IMR-90 (cell line): ENCODE data around the gene NPAS2. TPM values are rescaled to one million over a fixed set of nuclear protein-coding genes. Genes with fewer than 3 reads are reported as not detected.

ENCODE experiments used
- ATAC-seq: fragments of 200-7000 bp; cut with Tn5 transposase; 2 replicates; pipeline ENCODE4 v1.9.1; 2020; ENCODE audit warnings: low read depth, mild to moderate bottlenecking, moderate library complexity
- BruUV-seq: library from RNA; stranded (reverse); fragments of 400-500 nt; replicated peaks from 2 replicates; lab custom pipeline; 2021; lab: Mats Ljungman, UMichigan
- CTCF ChIA-PET: fragments of 300-600 bp; formaldehyde crosslinking; extraction: SDS; loops from one replicate; lab custom pipeline; 2021; ENCODE audit warnings: antibody characterized with exemption; lab: Yijun Ruan, JAX
- POLR2A ChIA-PET: fragments of 300-600 bp; sonication (Branson Sonifier 250); formaldehyde crosslinking; loops from one replicate; lab custom pipeline; 2022; ENCODE audit warnings: antibody characterized with exemption; ENCODE audit not compliant: unreplicated experiment; lab: Charles Lee
- DNase-seq: peaks from one replicate; pipeline ENCODE4 v3.0.0; 2013
- H2AFZ ChIP-seq: replicated peaks from 2 replicates; pipeline ENCODE3; 2013; ENCODE audit warnings: low read length, mild to moderate bottlenecking; ENCODE audit not compliant: poor library complexity
- H2AK5ac ChIP-seq: 2 replicates; pipeline ENCODE4 v1.6.1; 2013; ENCODE audit warnings: low read depth, low read length, inconsistent platforms
- H2AK9ac ChIP-seq: replicated peaks from 2 replicates; pipeline ENCODE3; 2013; ENCODE audit warnings: mild to moderate bottlenecking, low read depth, low read length, moderate library complexity; ENCODE audit not compliant: poor library complexity
- H2BK120ac ChIP-seq: 2 replicates; pipeline ENCODE4 v1.6.1; 2013; ENCODE audit warnings: low read depth, low read length, inconsistent platforms
- H2BK15ac ChIP-seq: 3 replicates; pipeline ENCODE4 v1.6.1; 2013; ENCODE audit warnings: low read depth, low read length, inconsistent platforms
- H2BK20ac ChIP-seq: 2 replicates; pipeline ENCODE4 v1.6.1; 2013; ENCODE audit warnings: low read depth, mild to moderate bottlenecking, inconsistent platforms, low read length, moderate library complexity
- H2BK5ac ChIP-seq: 2 replicates; pipeline ENCODE4 v1.6.1; 2013; ENCODE audit warnings: mild to moderate bottlenecking, low read depth, low read length, inconsistent platforms; ENCODE audit not compliant: poor library complexity, severe bottlenecking
- H3K14ac ChIP-seq: replicated peaks from 2 replicates; pipeline ENCODE4 v1.6.1; 2013; ENCODE audit warnings: low read depth, low read length, inconsistent platforms
- H3K18ac ChIP-seq: 2 replicates; pipeline ENCODE4 v1.6.1; 2013; ENCODE audit warnings: low read depth, low read length, control low read depth
- H3K23ac ChIP-seq: 2 replicates; pipeline ENCODE4 v1.6.1; 2013; ENCODE audit warnings: low read depth, low read length, inconsistent platforms
- H3K27ac ChIP-seq: 2 replicates; pipeline ENCODE4 v1.5.1; 2013; ENCODE audit warnings: mild to moderate bottlenecking, control low read depth, low read length; ENCODE audit not compliant: insufficient read depth
- H3K27me3 ChIP-seq: 2 replicates; pipeline ENCODE4 v1.6.1; 2013; ENCODE audit warnings: low read length; ENCODE audit not compliant: control insufficient read depth, insufficient read depth
- H3K36me3 ChIP-seq: 2 replicates; pipeline ENCODE4 v1.6.1; 2013; ENCODE audit warnings: low read length, mixed read lengths; ENCODE audit not compliant: control insufficient read depth, insufficient read depth
- H3K4ac ChIP-seq: 2 replicates; pipeline ENCODE4 v1.6.1; 2013; ENCODE audit warnings: low read depth, low read length, inconsistent platforms
- H3K4me1 ChIP-seq: 2 replicates; pipeline ENCODE4 v1.6.1; 2013; ENCODE audit warnings: low read length, mixed read lengths; ENCODE audit not compliant: control insufficient read depth, insufficient read depth
- H3K4me2 ChIP-seq: 2 replicates; pipeline ENCODE4 v1.6.1; 2013; ENCODE audit warnings: low read depth, mild to moderate bottlenecking, control low read depth, low read length, moderate library complexity
- H3K4me3 ChIP-seq: 2 replicates; pipeline ENCODE4 v1.5.1; 2013; ENCODE audit warnings: low read depth, mild to moderate bottlenecking, control low read depth, low read length, moderate library complexity; ENCODE audit not compliant: insufficient read depth
- H3K56ac ChIP-seq: 2 replicates; pipeline ENCODE4 v1.6.1; 2013; ENCODE audit warnings: low read length, inconsistent platforms; ENCODE audit not compliant: insufficient read depth; ENCODE audit errors: extremely low read depth
- H3K79me1 ChIP-seq, 2 experiments: 2 replicates each; pipeline ENCODE4 v1.6.1; 2013; ENCODE audit warnings: low read length in 2 of 2, inconsistent platforms in 1 of 2, low read depth in 1 of 2
- H3K9ac ChIP-seq: 2 replicates; pipeline ENCODE4 v1.6.1; 2013; ENCODE audit warnings: low read depth, low read length, control low read depth
- H3K9me1 ChIP-seq: 2 replicates; pipeline ENCODE4 v1.6.1; 2013; ENCODE audit warnings: low read length, inconsistent platforms; ENCODE audit not compliant: insufficient read depth
- H3K9me3 ChIP-seq: 2 replicates; pipeline ENCODE4 v1.6.1; 2013; ENCODE audit warnings: low read length; ENCODE audit not compliant: control insufficient read depth, insufficient read depth
- H4K20me1 ChIP-seq: 2 replicates; pipeline ENCODE4 v1.6.1; 2013; ENCODE audit warnings: low read length, inconsistent platforms; ENCODE audit not compliant: insufficient read depth
- H4K5ac ChIP-seq: 2 replicates; pipeline ENCODE4 v1.6.1; 2013; ENCODE audit warnings: mild to moderate bottlenecking, low read depth, low read length, control low read depth
- H4K8ac ChIP-seq, 2 experiments: 2 replicates each; pipeline ENCODE4 v1.6.1; 2013; ENCODE audit warnings: low read depth in 2 of 2, low read length in 2 of 2, control low read depth in 1 of 2, inconsistent platforms in 1 of 2
- H4K91ac ChIP-seq: 2 replicates; pipeline ENCODE4 v1.6.1; 2013; ENCODE audit warnings: low read depth, low read length, inconsistent platforms; ENCODE audit not compliant: insufficient read depth
- BHLHE40 ChIP-seq: fragments of 150-350 bp; IDR thresholded peaks from 2 replicates; pipeline ENCODE4 v1.6.1; 2016; ENCODE audit warnings: mild to moderate bottlenecking, low read depth, low read length
- CEBPB ChIP-seq: IDR thresholded peaks from 2 replicates; pipeline ENCODE4 v1.6.1; 2012; ENCODE audit warnings: low read depth, low read length, improper control_type of control experiment
- CHD1 ChIP-seq: IDR thresholded peaks from 2 replicates; pipeline ENCODE4 v1.6.1; 2012; ENCODE audit warnings: low read depth, low read length, improper control_type of control experiment
- CTCF ChIP-seq: conservative IDR thresholded peaks from 2 replicates; pipeline ENCODE4 v1.5.1; 2012; ENCODE audit warnings: mild to moderate bottlenecking, low read depth, low read length, improper control_type of control experiment
- ELK1 ChIP-seq: fragments of 150-350 bp; IDR thresholded peaks from 2 replicates; pipeline ENCODE4 v1.6.1; 2016; ENCODE audit warnings: low read depth, mild to moderate bottlenecking, low read length, moderate library complexity, borderline replicate concordance
- FOS ChIP-seq: fragments of 150-350 bp; IDR thresholded peaks from 2 replicates; pipeline ENCODE4 v1.6.1; 2016; ENCODE audit warnings: low read depth, low read length
- MAFK ChIP-seq: IDR thresholded peaks from 2 replicates; pipeline ENCODE4 v1.6.1; 2012; ENCODE audit warnings: low read depth, low read length, improper control_type of control experiment
- MAZ ChIP-seq: IDR thresholded peaks from 2 replicates; pipeline ENCODE4 v1.6.1; 2012; ENCODE audit warnings: low read depth, mild to moderate bottlenecking, low read length, improper control_type of control experiment, moderate library complexity, borderline replicate concordance
- MXI1 ChIP-seq: IDR thresholded peaks from 2 replicates; pipeline ENCODE4 v1.6.1; 2012; ENCODE audit warnings: low read depth, mild to moderate bottlenecking, low read length, moderate library complexity, borderline replicate concordance
- NFE2L2 ChIP-seq: fragments of 150-350 bp; IDR thresholded peaks from 2 replicates; pipeline ENCODE4 v1.6.1; 2016; ENCODE audit warnings: low read depth, mild to moderate bottlenecking, low read length
- POLR2A ChIP-seq: IDR thresholded peaks from 2 replicates; pipeline ENCODE4 v1.6.1; 2012; ENCODE audit warnings: mild to moderate bottlenecking, low read depth, low read length
- RAD21 ChIP-seq: IDR thresholded peaks from 2 replicates; pipeline ENCODE4 v1.6.1; 2012; ENCODE audit warnings: low read length, improper control_type of control experiment
- RCOR1 ChIP-seq: IDR thresholded peaks from 2 replicates; pipeline ENCODE4 v1.6.1; 2012; ENCODE audit warnings: mild to moderate bottlenecking, low read length, improper control_type of control experiment; ENCODE audit not compliant: insufficient replicate concordance
- RFX5 ChIP-seq: IDR thresholded peaks from 2 replicates; pipeline ENCODE4 v1.8.0; 2012; ENCODE audit warnings: low read depth, mild to moderate bottlenecking, low read length, moderate library complexity
- SMC3 ChIP-seq: fragments of 150-350 bp; IDR thresholded peaks from 2 replicates; pipeline ENCODE4 v1.6.1; 2016; ENCODE audit warnings: low read depth, mild to moderate bottlenecking, antibody characterized with exemption, low read length, moderate library complexity
- USF2 ChIP-seq: fragments of 150-350 bp; IDR thresholded peaks from 2 replicates; pipeline ENCODE4 v1.6.1; 2017; ENCODE audit warnings: mild to moderate bottlenecking, antibody characterized with exemption, low read length, low read depth
- WGBS, 2 experiments: methylation state at CpG; one replicate each; pipeline versions ENCODE4 v1.1.5 to v1.1.7; 2013; ENCODE audit warnings: missing lambda C conversion rate in 2 of 2; ENCODE audit not compliant: insufficient read length in 1 of 2; ENCODE audit errors: extremely low coverage in 2 of 2; 5-methylcytosine and 5-hydroxymethylcytosine counted together
- dilution Hi-C: fragments of 300-500 bp; cut with HindIII; formaldehyde crosslinking; loops from one replicate; pipeline ENCODE4 v1.14.3; 2018; ENCODE audit warnings: low sequenced_read_pairs; ENCODE audit not compliant: unreplicated experiment
- in situ Hi-C: fragments of 300-500 bp; cut with MboI; formaldehyde crosslinking; loops from 3 replicates; pipeline ENCODE4 v1.14.3; 2019; ENCODE audit warnings: low sequenced_read_pairs, inconsistent platforms, mixed read lengths
- intact Hi-C: fragments of 100-400 bp; cut with micrococcal nuclease; formaldehyde crosslinking; loops from 2 replicates; pipeline ENCODE4 v1.10.0; 2022
- polyA plus RNA-seq, 3 experiments: library from polyadenylated mRNA; depleted of rRNA; stranded (reverse); fragments of >200 nt; gene quantifications; 2 replicates each; pipeline ENCODE4 v1.2.3, GENCODE V29; 2012; ENCODE audit warnings: low replicate concordance in 1 of 3
- total RNA-seq: library from RNA; depleted of rRNA; stranded (reverse); fragments of >200 nt; gene quantifications from 2 replicates; pipeline ENCODE4 v1.2.3, GENCODE V29; 2012

The NPAS2 gene
- total and polyA plus RNA-seq, 2 of the 4 experiments (the other 2 are of a cell fraction) = 5.2 to 14.8 TPM

- Histone ChIP-seq H2AK5ac (no peak overlapping the region), H3K4me1 (peaks cover 2% of the 10 kb centered on the region), H3K9me1 (peaks cover 15% of the 10 kb centered on the region; the same call in 1 of the 2 replicates), H2BK15ac (no peak overlapping the region), H3K18ac (no peak overlapping the region), H2AFZ (no peak overlapping the region), H3K36me3 (peaks cover 31% of the 10 kb centered on the region), H3K4me3 (no peak overlapping the region), H4K5ac (no peak overlapping the region), H4K8ac (no peak overlapping the region), H3K9me3 (no peaks in the 10 kb centered on the region), H3K9ac (no peak overlapping the region), H3K79me1 (no peaks in the 10 kb centered on the region), H4K91ac (no peak overlapping the region), H2BK120ac (no peak overlapping the region), H2BK20ac (no peak overlapping the region), H2BK5ac (no peak overlapping the region), H4K20me1 (no peaks in the 10 kb centered on the region), H3K4ac (no peak overlapping the region), H3K14ac (no peak overlapping the region), H2AK9ac (no peak overlapping the region), H3K4me2 (no peak overlapping the region), H3K23ac (no peak overlapping the region), H3K56ac (no peak overlapping the region), H3K27ac (no peak overlapping the region), H3K27me3 (no peaks in the 10 kb centered on the region)
- in situ Hi-C loops = no loop called here
- DNase-seq (no peak), ATAC-seq (no peak)
- dilution Hi-C loops = no loop called here
- ChIA-PET POLR2A (no interaction called here), CTCF (no interaction called here)
- WGBS, 2 experiments = 100% methylated on average over 2 of the region's 7 CpGs; no CpG with 5 or more reads in 1 of the 2 experiments
- intact Hi-C loops = no loop called here
- TF ChIP-seq MAFK (no peak), USF2 (no peak), CHD1 (no peak), RCOR1 (no peak), ELK1 (no peak), BHLHE40 (no peak), CEBPB (no peak), CTCF (no peak), NFE2L2 (no peak), POLR2A (no peak), FOS (no peak), MXI1 (no peak), RFX5 (no peak), SMC3 (no peak), MAZ (no peak), RAD21 (no peak)
- BruUV-seq = no TSS peak
Observed at GRCh38 chr2:100975521-100975785, 155.5 kb downstream of the NPAS2 start.
